Activated CD4-positive, alpha-beta T cell treated with anti-CD3 and anti-CD28 coated beads, Interleukin-2, amount 50 U/mL, for 16 hours (primary cell): ENCODE measurements around the gene SHB.
"Not testable (repeated sequence)": the region's sequence is repeated elsewhere in the genome, so short reads cannot be mapped to it uniquely, and the experiment has no call there.

Experiments used
- DNase-seq: peaks from one replicate; pipeline ENCODE4 v3.0.0-alpha.2; 2020

The SHB gene

DNA sequence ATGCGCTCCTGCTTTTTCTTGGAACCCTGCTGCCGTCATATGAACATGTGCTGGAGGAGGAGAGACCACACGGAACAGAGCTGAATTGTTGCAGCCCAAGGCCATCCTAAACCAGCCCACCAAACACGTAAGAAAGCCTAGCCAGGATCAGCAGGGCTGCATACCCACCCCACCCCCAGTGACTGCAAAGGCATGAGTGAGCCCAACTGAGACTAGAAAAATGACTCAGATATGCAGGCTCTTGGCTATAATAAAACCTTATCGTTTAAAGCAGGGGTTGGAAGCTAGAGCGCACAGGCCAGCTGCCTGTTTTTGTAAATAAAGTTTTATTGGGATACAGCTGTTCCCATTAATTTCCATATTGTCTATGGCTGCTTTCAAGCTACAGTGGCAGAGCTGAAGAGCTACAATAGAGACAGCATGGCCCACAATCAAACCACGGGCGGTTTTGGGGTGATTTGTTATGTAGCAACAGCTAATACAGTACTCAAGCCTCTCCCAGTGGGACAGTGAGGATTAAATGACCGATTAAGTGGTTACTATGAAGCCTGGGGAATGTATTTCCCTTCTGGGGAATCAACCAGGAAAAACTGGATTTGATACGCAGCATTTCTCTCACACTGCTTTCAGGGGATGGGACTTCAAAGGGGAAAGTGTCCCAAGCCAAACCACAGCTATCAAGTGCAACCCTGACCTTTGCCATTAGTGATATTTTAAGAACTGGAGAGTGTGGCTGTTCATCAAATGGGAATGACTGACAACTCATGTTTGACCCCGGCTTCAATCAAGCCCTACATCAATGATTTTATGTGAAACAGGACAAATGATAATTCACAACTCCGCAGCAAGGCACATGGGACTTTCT, 6.3 kb downstream of the SHB start:
- DNase-seq: no peak

DNA sequence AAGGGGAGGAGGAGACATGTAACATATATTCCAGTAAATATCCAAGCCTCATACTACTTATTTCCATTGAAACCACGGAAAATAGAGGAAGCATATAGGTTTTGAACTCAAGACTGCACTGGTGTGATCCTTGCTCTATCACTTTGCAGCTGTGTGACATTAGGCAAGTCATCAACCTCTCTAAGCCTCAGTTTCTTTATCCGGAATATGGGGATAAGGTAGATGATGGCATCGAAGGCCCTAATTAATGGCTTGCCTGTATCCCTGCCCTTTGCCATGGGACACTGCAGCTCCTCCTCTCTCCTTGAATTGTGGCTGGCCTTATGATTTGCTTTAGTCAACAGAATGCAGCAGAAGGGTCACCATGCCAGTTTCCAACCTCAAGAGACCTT, 6.9 kb downstream of the SHB start:
- no peak for DNase-seq

DNA sequence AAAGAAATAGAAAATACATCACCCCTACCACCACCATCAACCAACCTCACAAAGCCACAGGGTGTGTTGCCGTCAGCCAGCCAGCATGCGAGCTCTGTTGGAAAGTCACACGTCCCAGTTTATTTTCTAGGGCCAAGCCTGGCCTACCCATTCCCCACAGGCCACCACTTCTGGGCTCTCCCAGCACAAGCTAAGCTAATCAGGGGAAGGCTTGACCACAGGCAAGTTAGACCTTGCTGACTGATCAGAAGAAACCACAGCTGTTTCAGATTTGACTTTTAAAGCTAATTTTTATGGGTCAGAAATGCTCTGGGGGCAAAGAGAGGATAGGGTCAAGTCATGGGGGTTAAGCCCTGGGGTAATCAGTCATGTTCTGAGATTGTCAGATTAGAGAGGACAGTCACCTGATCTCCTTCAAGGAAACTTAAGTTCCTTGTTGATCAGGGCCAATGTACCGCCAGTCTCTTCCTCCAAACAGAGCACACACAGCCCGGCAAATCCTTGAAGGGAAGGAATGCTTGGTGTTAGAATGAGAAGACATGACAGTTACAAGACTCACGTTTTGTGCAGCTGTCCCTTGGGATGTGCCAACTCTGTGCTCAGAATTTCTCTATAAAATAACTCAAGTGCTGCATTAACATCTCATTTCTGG, 7.6 kb downstream of the SHB start:
- DNase-seq: no peak

DNA sequence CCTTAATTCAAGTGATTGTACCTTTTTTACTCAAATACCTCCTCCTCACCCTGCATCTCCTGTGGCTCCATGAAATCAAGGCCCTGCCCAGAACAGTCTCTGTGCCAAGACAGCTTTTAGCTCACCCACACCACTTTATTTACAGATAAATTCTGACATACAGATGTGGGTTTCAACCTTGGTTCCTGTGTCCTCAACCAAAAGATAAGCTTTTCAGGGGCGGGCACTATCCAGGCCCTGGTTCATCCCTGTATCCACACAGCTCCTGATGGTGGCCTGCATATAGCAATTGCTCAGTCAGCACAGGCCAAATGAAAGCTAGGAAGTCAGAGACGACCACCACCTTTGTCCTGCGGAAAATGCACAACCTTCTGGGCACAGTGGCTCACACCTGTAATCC, 8.3 kb downstream of the SHB start:
- DNase-seq: no peak

DNA sequence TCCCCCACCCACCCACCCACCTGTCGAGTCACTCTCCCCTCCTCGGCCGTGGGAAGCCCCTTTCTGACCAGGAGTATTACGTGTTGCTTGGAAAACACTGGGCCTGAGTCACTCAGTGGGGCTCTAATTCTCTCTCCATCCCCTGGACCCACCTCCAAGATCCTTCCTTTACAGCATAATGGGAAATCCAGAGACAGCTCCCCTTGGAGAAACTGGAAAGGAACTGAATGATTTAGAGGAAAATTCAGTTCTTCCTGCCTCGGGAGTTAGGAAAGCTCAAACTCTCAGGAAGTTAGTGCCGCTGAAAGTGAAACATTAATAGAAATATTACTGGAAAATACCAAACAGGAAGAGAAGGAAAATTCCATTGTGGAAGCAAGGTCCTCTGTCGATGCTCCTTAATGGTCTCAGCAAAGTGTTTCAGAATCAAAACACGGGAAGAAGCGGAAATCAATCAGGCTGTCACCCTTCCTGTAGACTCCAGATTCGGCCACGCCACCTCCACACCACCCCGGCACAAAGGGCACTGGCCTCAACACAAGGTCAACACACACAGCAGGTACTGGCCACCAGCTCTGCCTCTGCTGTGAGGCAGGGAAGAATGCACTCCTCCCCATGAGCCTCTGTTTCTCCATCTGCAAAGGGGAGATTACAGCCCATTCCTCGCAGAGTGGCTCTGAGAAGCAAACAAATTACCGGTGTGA, 9.6 kb downstream of the SHB start:
- DNase-seq: no peak

DNA sequence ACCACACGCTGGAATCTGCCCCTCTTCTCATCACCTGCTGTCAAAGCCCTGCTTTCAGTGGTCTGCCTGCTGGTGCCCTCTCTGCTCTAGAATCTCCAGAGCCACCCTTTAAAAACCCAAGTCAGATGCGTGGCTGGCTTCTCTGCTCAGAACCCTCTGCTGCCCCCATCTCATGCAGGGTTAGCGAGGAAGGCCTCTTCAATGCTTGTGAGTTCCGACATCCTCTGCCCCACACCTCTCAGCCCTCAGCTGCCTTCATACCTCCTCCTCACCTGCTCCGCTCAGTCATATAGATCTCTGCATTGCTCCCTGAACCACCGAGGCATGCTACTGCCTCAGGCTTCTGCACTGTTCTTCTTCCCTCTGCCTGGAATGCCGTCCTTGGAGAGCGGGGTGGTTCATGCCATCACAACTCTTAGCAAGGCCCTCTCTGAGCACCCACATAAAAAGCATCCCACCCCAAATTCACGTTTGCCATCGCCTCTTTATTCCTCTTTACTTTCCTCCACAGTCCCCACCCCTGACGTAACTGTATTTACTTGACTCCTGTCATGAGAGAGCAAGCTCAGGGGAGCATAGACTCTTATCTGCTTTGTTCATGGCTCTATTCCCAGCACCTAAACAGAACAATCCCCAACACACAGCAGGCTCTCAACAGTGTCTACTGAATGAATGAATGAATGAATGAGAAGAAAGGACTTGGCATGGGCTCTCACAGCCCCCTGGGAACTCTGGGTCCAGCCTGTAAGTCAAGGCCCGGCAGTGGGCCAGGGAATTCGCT, 10.4 kb downstream of the SHB start:
- no peak for DNase-seq

DNA sequence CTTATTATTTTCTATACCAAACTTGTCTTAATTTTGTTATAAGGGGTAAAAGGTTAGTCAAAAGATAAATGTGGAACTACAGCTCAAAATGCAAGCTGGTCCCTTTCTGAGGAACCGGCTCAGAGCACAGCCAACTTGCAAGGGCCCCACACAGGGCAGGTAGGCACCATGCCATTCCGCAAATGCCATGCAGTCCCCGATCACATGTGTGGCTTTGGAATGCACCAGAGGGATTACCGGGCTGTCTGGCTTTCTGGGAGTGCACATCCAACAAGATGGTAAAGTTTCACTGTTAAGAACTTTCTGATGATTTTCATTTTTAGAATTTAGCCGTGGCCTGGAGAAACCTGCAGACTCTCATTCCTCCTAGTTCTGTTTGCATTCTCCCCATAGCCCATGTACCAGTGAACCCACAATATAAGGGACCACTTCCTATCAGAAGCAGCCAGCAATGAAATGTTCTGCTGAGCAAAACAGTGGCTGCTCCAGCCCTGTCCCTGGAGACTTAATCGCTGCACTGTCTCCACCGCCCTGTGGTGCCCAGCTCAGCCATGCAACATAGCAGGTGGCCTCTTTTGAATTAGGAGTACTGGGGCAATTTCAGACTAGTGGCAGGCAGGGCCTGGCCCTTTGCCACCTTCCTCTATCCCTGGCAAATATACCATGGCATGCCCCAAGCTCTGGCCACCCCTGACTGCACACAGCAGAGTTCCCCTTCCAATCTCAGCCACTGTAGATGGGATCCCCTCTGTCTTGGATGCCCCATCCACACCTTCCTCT, 11.4 kb downstream of the SHB start:
- no peak for DNase-seq

DNA sequence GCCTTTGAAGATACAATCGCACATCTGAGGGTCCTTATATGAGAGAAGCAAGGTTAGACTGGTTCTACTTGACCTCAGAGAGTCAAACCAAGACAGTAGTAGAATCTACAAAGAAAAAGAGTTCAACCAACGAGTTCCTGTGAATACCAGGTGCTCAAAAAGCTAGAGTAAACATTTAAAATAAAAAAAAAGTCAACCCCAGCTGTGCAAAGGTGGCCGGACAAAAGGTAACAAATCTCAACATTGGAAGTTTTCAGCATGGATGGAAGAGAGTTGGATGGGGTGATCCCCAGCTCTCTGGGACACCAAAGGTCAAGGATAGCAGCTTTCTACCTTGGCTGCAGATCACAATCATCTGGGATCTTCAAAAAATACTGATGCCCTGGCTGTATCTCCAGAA, 14.4 kb downstream of the SHB start:
- DNase-seq: no peak

DNA sequence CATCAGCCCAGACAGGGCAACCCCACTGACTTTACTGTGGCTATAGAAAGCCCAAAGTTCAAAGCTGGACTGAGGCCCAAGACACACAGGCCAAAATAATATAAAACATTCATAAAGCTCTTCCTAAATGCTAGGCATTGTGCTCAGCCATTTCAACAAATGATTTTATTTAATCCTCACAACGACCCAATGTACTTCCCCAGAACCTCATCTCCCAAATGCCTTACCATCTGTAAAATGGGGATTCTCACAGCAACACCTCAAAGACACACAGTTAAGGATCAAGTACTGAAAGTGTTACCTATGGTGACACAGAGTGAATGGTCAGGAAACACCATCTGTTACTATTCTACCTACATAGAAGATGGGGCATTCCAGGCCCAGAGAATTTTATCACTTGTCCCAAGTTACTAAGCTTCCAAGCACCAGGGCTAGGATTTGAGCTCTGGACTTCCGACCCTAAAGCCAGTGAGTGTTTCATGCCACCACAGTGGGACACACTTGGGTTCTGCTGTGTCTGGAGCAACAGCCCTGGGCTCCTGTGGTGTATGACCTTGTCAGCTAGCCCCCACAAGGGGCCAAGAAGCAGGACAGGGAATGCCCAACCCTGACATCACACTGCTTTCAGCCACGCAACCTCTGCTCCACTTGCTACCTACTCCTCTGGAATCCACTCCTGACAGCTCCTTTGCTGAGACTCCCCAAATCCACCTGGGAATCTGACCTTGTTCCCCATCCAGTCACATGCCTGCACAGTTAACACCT, 15.1 kb downstream of the SHB start:
- DNase-seq: no peak

DNA sequence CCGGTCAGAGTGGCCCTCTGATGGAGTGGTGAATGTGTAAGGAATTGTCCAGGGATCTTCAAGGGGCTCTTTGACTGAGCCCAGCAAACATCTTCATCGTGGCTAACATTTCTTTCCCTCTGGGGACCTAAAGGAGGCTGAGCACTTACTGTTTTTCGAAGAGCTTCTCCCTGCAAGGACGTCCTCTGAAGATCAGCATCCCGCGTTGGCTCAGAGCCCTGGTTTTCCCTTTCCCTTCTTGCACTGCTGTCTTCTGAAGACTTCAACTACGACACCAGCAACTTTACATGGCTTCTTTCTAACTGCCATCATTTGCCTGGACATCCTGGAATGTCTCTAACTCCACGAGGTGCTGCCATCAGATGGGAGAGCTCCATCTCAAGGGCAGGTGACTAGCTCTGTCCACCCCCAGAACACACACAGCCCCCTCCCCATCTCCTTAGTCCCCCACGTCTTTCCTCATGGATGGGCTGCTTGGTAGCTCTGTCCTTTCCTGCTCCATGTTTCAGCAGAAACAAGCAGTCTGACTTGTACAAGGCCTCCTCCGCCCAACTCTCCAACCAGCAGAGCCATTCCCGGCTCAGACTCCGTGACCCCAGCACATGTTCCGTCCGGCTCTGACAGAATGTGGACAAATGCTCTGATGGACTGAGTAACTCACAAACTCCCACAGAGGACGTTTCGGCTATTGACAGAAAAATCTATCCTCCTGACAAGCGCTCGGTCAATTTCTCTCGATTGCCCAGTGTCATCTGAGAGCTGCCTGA, 17.1 kb downstream of the SHB start:
- no peak for DNase-seq

DNA sequence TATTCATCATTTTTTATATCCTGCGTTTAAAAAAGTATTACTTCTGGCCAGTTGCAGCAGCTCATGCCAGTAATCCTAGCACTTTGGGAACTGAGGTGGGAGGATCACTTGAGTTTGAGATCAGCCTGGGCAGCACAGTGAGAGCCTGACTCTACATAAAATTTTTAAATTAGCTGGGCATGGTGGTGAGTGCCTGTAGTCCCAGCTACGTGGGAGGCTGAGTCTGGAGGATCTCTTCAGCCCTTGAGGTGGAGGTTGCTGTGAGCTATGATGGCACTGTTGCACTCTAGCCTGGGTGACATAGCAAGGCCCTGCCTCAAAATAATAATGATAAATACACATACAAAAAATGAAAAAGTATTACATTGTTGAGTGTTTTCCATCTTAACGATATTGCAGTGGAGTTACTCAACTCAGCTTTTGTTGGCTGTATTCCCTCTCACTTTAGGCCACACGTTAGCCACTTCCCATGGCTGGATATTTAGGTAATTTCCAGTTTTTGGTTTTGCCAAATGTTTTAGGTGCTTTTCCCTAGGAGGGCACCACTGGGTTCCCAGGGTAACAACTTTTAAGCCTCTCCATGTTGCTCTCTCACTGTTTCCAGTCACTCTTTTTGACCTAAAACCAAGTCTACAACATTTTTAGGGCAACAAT, 20.6 kb downstream of the SHB start:
- DNase-seq: no peak

DNA sequence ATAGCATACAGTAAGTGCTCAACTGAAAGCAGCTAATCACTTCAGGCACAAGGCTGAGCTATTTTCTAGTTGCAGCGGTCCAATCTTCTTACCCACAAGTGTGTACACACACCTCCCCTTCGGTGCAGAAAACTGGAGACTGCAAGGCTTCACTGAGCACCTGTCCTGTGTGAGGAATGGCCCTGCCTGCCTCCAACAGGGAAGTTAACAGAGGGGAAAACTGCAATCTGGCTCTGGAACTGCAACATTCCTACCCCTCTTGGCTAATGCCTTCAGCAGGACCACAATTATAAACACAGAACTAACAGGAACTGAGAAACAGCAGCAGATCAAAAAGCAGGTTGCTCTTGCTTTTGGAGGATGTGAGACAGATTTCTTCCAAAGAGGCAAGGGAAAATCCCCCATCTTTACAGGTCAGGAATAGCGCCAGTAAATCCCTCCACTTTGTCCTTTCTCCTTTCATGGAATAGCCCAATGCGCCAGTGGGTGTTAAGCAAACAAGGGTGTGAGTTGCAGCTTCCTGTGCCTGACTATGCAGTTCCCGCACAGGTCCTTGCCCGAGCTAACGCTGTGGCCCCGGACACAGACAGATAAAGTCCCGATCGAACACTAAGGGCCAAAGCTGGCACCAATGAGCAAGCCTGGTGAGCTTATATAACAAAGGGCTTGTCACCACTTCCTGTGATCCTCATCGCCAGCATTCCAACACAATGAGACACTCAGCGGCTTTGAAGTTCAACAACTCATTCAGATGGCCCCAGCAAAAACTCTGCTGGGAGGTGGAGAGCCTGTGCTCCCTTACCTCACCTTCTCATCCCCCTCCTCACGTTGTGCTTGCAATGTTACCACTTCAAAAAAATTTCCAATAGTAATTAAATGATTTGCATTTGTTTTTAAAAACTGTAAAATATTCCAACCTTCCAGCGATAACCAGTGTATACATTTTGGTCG, 21.5 kb downstream of the SHB start:
- no peak for DNase-seq

DNA sequence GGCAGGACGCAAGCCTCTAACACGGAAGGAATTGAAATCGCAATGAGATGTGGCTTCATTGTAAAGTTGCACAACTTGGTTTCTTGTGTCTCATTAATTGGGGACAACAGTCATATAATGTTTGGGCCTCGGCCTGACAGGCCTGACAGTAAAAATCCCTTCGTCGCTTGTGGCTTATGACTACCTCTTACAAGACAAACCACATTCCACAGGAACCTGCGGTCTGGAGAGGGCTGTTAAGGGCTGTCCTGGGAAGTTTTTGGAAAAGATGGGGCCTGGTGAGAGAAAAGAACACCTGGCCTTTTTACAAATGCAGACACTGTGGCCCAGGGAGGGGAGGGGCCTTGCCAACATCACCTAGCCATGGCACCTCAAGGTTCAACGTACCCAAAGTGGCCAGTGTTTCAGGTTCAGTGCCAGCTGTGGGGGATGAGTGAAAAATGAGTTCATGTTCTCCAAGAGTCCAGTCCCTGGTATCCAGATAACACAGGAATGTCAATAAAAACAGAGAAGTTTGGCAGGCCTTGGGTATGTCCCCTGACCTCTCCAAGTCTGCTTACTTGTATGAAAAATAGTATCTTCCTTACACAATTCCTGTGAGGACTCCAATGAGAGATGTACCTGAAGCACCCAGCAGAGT, 22.2 kb downstream of the SHB start:
- no peak for DNase-seq

DNA sequence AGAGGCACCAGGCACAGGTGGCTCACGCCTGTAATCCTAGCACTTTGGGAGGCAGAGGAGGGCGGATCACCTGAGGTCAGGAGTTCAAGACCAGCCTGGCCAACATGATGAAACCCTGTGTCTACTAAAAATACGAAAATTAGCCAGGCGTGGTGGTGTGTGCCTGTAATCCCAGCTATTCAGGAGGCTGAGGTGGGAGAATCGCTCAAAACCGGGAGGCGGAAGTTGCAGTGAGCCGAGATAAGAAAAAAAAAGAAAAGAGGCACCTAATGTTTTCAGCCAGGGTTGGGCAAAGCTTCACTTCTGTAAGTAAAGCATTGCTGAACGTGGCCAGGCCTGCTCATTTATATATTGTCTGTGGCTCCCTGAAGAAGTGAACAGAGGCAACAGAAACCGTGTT, 23.1 kb downstream of the SHB start:
- DNase-seq: not testable (repeated sequence)

DNA sequence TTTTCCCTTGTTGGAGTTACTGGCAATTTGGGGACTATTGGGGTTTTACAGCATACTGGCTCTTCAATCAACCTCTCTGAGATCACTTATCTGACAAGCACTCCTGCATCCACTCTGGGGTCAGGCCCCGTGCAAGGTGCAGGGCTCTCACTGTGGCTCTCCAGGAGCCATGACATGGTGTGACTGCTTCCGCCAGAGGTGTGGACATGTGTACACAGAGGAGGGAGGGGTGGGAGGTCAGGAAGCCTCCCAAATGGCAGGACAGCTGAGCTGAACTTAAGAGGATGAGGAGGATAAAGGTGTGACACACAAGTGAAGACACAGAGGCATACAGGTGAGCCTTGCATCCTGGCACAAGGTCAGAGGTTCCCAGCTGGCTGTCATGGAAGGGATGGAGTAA, 24.3 kb downstream of the SHB start:
- no peak for DNase-seq

DNA sequence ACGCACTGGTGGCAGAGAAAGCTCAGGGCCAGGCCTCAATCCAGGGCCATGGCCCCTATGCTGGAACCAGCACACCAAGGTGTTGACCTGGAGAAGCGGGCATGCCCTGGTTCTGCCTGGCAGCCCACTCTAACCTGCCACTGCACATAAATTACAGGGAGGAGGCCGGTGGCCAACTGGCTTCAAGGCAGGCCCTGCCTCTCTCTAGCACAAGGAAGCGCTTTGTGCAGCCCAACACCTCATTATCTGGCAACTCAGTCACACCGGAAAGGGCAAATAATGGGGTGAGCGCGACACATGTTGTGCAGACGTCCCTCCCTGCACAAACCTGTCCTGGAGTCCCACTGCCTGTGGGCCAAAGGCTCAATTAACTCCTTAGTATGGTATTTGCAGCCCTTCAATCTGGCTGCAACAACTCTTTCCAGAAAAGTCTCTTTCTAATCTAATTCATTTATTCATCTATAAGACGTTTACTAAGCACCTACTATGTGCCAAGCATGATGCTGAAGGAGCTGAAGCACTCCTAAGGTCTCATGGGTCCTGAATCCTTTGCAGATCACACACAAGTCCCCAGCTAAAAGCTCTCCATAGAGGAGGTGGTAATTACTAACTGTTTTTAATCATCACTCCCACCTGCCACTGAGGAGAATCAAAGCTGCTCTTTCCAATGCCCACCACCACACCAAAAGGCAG, 24.9 kb downstream of the SHB start:
- DNase-seq: no peak

DNA sequence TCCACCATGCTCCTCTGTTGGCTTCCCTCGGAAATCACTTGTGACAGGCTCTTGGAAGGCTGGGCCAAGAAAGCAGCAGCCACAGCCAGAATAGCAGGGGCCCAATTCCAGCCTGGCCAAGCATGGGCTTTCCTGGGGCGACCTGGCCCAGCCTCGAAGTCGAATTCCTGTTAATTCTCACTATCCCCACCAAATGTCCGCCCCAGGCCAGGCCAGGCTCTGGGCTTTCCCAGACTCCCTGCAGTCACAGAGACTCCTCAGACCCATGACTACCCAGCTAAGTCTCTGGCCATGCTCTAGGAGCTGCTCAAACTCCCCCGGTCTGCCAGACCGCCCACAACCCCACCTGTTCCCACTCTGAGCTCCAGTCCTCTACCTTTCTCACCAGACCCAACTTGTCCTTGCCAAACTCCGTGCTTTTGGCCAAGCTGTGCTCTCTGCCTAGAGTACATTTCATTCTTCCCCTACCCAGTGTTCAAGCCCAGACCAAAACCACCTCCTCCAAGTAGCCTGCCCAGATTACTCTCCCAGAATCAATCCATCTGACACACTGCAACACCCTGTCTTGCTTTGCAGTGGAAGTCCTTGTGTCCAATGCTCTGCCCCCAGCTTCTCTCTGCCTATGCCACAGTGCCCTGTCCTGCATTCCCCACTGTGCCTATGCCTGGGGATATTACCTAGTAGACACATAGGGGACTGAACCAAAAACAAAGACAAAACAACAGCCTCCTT, 26.2 kb downstream of the SHB start:
- no peak for DNase-seq
